ENCODE data around the gene GOLIM4. TPM values are rescaled to one million over a fixed set of nuclear protein-coding genes. Genes with fewer than 3 reads are reported as not detected.

Gene GOLIM4
- total RNA-seq, 1 donor from 2014 or later, result 74.8 TPM

DNA sequence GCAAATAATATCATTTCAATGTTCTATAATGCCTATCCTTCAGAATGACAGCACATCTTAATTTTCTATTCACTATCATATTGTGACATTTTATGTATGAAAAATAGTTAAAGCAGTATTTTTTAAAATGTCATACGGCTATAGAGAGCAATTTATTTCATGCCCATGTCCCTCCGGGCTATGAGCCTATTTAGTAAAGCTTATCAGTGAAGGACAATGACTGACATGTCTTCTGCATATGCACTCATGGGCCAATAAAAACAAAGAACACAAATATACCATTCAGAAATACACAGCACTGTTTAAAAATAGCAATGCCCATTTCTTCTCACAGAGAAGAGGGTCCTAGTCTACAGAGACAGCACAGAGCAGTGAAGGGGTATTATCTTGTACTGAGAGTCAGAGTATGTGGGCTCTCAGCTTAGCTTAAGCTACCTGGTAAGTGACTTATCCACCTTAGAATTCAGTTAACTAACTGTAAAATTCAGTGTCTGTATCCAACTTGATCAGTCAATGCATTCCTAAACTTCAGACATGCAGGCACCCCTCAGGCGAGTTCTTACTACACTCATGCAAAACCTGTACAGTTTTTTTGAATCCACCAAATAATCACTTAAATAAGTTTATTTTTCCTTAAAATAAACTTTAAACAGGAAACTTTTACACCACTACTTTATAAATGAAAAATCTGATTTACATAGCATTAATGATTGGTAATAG, 9.0 kb downstream of the GOLIM4 start:
- Histone ChIP-seq H3K36me3 (no peaks in the 10 kb centered on the region), H3K9me3 (replicated peaks) (no peaks in the 10 kb centered on the region), H3K4me1 (peaks cover 94% of the 10 kb centered on the region), H3K4me3 (no peak overlapping the region), H3K27ac (replicated peaks) (no peak overlapping the region), H3K27me3 (ENCODE audit: low read depth) (no peaks in the 10 kb centered on the region)
- no peak for TF ChIP-seq CTCF (IDR thresholded peaks at IDR 0.05; ENCODE audit: borderline replicate concordance)
- no peak for DNase-seq
- intact Hi-C loops (cut with micrococcal nuclease), result no loop called here

DNA sequence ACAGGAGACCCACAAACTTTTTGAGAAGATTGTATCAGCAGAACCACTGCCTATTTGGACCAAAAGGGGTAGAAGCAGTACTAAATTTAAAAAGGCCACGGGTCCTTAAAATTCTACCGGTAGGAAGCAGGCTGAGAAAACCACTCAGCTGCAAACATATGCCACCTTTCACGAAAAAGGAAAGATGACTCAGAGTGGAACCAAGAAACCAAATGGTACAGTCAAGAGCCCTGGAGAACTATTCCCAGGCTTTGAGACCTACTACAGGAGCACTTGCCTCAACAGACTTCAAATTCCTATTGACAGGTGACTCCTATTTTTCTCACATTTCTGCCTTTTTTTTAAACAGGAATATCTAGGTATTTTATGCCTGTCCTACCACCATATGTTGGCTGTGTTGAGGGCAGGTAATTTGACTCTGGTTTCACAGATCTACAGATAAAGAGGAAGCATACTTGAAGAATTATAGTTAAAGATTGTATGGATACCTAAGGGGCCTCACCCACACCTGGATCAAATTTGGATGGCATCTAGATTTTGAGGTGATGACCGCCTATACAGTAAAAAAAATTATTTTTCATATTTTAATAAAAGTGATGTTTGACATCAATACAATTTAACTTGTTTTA, 10.1 kb downstream of the GOLIM4 start:
- Histone ChIP-seq H3K9me3 (replicated peaks) (no peaks in the 10 kb centered on the region), H3K36me3 (no peaks in the 10 kb centered on the region), H3K27me3 (ENCODE audit: low read depth) (no peaks in the 10 kb centered on the region), H3K4me1 (peaks cover 94% of the 10 kb centered on the region), H3K4me3 (no peak overlapping the region), H3K27ac (replicated peaks) (no peak overlapping the region)
- no peak for DNase-seq
- intact Hi-C loops (cut with micrococcal nuclease), result no loop called here
- TF ChIP-seq CTCF (IDR thresholded peaks at IDR 0.05; ENCODE audit: borderline replicate concordance), result no peak

DNA sequence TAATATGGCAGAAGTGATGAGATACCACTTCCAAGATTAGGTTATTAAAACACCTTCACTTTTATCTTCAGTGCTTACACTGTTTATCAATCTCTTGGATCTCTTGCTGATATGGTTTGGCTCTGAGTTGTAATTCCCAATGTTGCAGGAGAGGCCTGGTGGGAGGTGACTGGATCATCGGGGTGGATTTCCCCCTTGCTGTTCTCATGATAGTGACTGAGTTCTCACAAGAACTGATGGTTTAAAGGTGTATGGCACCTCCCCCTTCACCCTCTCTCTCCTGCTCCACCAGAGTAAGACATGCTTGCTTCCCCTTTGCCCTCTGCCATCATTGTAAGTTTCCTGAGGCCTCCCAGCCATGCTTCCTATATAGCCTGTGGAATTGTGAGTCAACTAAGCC, 11.8 kb downstream of the GOLIM4 start:
- Histone ChIP-seq H3K4me1 (peaks cover 93% of the 10 kb centered on the region), H3K9me3 (replicated peaks) (no peaks in the 10 kb centered on the region), H3K27me3 (ENCODE audit: low read depth) (no peaks in the 10 kb centered on the region), H3K4me3 (no peak overlapping the region), H3K36me3 (no peaks in the 10 kb centered on the region), H3K27ac (replicated peaks) (no peak overlapping the region)
- no peak for DNase-seq
- TF ChIP-seq CTCF (IDR thresholded peaks at IDR 0.05; ENCODE audit: borderline replicate concordance), result no peak
- intact Hi-C loops (cut with micrococcal nuclease), result no loop called here

DNA sequence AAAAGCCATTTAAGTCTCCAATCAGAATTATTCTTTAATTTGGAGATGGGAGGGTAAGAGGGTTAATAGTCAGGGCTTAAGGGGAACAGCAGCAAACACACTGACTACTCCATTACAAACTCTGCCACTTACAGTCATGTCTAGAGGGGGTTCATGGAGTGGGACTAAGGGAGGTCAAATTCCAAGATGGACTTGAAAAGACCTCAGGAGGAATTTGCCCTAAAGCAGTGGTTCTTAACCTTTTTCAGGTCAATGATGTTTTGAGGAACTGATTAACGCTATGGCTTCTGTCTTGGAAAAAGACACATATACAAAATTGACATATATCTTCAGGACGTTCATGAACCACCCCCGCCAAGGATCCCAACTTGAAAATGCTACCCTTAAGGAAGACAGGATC, 13.9 kb downstream of the GOLIM4 start:
- peaks cover 79% of the 10 kb centered on the region for H3K4me1 ChIP-seq
- DNase-seq, result no peak
- H3K9me3 ChIP-seq (replicated peaks), result no peaks in the 10 kb centered on the region
- intact Hi-C loops (cut with micrococcal nuclease), result no loop called here
- no peaks in the 10 kb centered on the region for H3K36me3 ChIP-seq
- H3K27ac ChIP-seq (replicated peaks), result peak overlapping the region; percentile 34
- H3K27me3 ChIP-seq (ENCODE audit: low read depth), result no peaks in the 10 kb centered on the region
- no peak overlapping the region for H3K4me3 ChIP-seq
- TF ChIP-seq CTCF (IDR thresholded peaks at IDR 0.05; ENCODE audit: borderline replicate concordance), result no peak

DNA sequence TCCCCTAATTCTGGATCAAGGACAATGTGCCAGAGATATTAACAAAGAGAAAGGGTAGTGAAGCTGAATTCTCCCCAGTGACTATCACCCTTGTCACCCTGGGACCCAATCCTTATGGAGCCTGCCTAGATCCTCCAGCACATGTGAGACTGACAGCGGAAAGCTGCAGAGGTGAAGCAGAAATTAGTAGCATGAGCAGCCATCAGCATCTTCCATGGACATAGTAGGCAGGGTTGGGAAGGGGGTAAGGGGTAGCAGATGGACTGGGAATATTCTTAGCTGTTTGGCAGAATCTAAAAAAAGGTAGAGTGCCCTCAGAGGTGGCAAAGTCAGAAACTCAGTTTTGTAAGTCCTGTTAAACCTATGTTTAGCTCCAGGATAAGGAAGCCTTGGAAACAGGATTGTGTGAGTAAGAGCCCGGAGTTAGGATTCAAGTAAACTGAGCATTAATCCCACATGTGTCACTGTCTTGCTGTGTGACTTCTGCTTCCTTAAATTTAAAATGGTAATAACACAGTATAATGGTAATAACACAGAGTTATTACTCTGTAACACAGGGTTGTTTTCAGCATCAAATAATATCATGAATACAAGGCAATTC, 14.5 kb downstream of the GOLIM4 start:
- no peaks in the 10 kb centered on the region for H3K36me3 ChIP-seq
- no peaks in the 10 kb centered on the region for H3K9me3 ChIP-seq (replicated peaks)
- peak overlapping the region; percentile 34 for H3K27ac ChIP-seq (replicated peaks)
- DNase-seq, result no peak
- intact Hi-C loops (cut with micrococcal nuclease), result no loop called here
- H3K4me3 ChIP-seq, result no peak overlapping the region
- H3K27me3 ChIP-seq (ENCODE audit: low read depth), result no peaks in the 10 kb centered on the region
- TF ChIP-seq CTCF (IDR thresholded peaks at IDR 0.05; ENCODE audit: borderline replicate concordance), result no peak
- H3K4me1 ChIP-seq, result peaks cover 77% of the 10 kb centered on the region

Measured in left ventricle myocardium inferior (tissue), 1 donor.